ENCODE results near the gene SH3RF3. TPM values are rescaled to one million over a fixed set of nuclear protein-coding genes. Genes with fewer than 3 reads are reported as not detected.

Gene SH3RF3
- total and polyA plus RNA-seq, 12 donors = 0.72 to 19.1 (median 12.2) TPM

DNA sequence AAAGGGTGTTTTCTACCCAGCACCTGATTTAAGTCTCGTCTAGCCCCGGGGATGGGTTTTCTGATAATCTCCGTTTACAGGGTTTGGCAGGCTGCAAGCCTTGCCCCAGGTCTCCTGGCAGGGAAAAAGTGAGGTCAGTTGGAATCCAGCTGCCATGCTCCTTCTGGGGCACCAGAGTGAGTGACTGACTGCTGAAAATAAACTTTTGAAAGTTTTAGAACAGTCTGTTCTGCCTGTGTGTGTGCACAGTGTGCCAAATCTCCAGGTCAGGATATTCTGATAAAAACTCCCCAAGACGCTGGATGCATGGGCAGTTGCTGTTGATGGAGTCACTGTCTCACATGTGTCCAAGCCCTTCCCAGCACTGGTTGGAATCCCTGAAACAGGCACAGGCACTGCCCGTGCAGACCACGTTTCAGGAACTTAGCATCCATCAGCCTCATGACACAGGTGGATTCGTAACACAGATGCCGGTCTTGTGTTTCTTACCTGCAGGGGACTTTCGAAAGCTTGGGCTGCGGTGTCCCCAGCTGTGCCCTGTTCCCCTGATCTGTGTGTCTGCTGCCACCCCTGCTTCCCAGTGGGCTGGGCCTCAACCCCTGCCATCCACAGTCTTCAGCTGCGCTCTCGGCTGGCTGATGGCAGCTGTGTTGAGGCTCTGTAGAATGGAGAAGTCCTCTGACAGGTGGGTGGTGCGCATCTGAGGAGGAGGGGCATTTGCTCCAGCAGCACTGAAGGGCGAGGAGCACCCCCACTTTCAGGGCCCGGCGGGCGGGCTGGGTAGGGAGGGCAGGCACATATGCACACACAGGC, 65.0 kb downstream of the SH3RF3 start:
- intact Hi-C loops (cut with DNase I) = no loop called here
- no peak overlapping the region for H3K27ac ChIP-seq
- TF ChIP-seq POLR2A (IDR thresholded peaks at IDR 0.05) = no peak
- TF ChIP-seq, protein P1, sequence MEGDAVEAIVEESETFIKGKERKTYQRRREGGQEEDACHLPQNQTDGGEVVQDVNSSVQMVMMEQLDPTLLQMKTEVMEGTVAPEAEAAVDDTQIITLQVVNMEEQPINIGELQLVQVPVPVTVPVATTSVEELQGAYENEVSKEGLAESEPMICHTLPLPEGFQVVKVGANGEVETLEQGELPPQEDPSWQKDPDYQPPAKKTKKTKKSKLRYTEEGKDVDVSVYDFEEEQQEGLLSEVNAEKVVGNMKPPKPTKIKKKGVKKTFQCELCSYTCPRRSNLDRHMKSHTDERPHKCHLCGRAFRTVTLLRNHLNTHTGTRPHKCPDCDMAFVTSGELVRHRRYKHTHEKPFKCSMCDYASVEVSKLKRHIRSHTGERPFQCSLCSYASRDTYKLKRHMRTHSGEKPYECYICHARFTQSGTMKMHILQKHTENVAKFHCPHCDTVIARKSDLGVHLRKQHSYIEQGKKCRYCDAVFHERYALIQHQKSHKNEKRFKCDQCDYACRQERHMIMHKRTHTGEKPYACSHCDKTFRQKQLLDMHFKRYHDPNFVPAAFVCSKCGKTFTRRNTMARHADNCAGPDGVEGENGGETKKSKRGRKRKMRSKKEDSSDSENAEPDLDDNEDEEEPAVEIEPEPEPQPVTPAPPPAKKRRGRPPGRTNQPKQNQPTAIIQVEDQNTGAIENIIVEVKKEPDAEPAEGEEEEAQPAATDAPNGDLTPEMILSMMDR (IDR thresholded peaks at IDR 0.05) = no peak
- peak in 1 of 7 donors; percentile 42 for DNase-seq
- no peaks in the 10 kb centered on the region for H3K9me3 ChIP-seq (replicated peaks in 1 of 3)
- H3K36me3 ChIP-seq (replicated peaks in 1 of 2) = no peaks in the 10 kb centered on the region
- WGBS, 4 donors = 86 to 89% (median 88%) methylated on average over 8 to 17 of the region's 17 CpGs
- H3K27me3 ChIP-seq = no peaks in the 10 kb centered on the region
- H3K4me3 ChIP-seq = no peak overlapping the region
- H3K4me1 ChIP-seq (replicated peaks in 1 of 2) = peaks cover 7 to 35% of the 10 kb centered on the region in 2 donors

DNA sequence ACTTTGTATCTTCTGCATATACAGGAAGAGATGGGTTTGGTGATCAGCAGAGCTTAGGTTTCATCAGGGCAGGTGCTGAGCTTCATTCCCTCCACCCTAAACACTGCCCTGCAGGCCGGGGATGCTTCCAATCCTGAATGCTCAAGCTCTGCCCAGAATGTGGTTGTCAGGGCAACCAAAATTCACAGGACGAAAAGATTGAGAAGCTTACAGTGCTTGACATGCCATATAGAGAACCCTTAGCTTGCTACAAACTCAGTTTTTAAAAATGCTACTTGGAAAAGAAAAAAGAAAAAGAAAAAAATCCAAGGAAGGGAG, 65.6 kb downstream of the SH3RF3 start:
- H3K4me1 ChIP-seq (replicated peaks in 1 of 2) = peaks cover 7 to 35% of the 10 kb centered on the region in 2 donors
- intact Hi-C loops (cut with DNase I) = no loop called here
- WGBS, 4 donors = 78 to 89% (median 85%) methylated on average over 2 of the region's 2 CpGs
- H3K9me3 ChIP-seq (replicated peaks in 1 of 3) = no peaks in the 10 kb centered on the region
- DNase-seq = no peak
- H3K27ac ChIP-seq = no peak overlapping the region
- H3K36me3 ChIP-seq (replicated peaks in 1 of 2) = no peaks in the 10 kb centered on the region
- no peak overlapping the region for H3K4me3 ChIP-seq
- TF ChIP-seq, protein P1 (IDR thresholded peaks at IDR 0.05) = no peak
- no peak for TF ChIP-seq POLR2A (IDR thresholded peaks at IDR 0.05)
- H3K27me3 ChIP-seq = no peaks in the 10 kb centered on the region

DNA sequence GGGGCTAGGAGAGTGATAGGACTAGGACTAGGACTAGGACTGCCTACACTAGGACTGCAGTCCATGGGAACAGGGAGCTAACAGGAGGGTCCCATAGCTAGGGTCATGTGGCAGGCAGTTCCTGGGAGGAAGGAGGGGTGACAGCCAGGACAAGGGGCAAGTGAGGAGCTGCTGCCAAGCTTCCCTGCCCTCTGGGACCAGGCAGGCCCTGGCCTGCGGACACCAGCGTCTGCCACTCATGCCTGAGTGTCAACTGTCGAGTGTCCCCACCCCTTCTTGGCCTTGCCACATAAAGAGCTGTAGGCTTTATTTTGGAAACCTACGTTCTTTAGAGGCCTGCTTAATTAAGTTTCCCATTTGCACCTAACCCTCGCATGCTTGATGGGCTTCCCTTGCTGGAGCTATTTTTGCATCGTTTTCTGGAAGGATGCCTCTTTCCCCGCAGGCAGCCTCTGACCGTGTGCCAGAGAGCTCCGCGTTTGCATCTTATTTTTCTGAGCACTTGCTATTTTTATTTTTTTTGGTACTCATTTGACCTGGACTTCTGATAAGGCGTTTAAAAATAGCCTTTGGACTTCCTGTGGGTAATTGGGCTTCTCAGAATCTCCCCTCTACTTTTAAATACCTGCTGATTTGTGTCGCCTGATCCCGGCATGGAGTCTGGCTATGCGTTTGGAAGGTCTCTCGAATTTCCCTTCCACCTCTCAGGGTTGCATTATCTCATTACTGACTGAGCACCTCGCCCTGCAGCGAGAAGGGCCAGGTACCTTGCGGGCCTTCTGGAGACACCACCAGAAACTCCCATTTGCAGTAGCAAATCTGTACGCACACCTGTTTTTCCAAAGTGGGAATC, 66.4 kb downstream of the SH3RF3 start:
- no peaks in the 10 kb centered on the region for H3K27me3 ChIP-seq
- H3K4me3 ChIP-seq = no peak overlapping the region
- H3K9me3 ChIP-seq (replicated peaks in 1 of 3) = no peaks in the 10 kb centered on the region
- H3K27ac ChIP-seq = peak overlapping the region in 2 of 5 donors; percentile 5 to 46
- peaks cover 7 to 35% of the 10 kb centered on the region in 2 donors for H3K4me1 ChIP-seq (replicated peaks in 1 of 2)
- peak in 2 of 7 donors; percentile 48 to 62 for DNase-seq
- no peaks in the 10 kb centered on the region for H3K36me3 ChIP-seq (replicated peaks in 1 of 2)
- TF ChIP-seq, protein P1 (IDR thresholded peaks at IDR 0.05) = no peak
- no peak for TF ChIP-seq POLR2A (IDR thresholded peaks at IDR 0.05)
- WGBS, 4 donors = 43 to 46% (median 44%) methylated on average over 19 of the region's 19 CpGs
- intact Hi-C loops (cut with DNase I) = no loop called here

Data from adrenal gland (tissue), 12 donors.